DOHH2 (cell line): ENCODE results near the gene DAAM2.

Source experiments
- H3F3A ChIP-seq: fragments of 200-600 bp; sonication (generic), shearing (Covaris generic); 2 replicates; pipeline ENCODE4 v1.6.0; 2016; ENCODE audit warnings: antibody characterized with exemption, mild to moderate bottlenecking; ENCODE audit not compliant: control insufficient read depth, insufficient read depth
- H3K27ac ChIP-seq: fragments of 200-600 bp; sonication (generic); 2 replicates; pipeline ENCODE4 v1.5.1; 2014; ENCODE audit warnings: low read depth, mild to moderate bottlenecking, low read length, moderate library complexity
- H3K27me3 ChIP-seq: fragments of 200-600 bp; sonication (generic); 2 replicates; pipeline ENCODE4 v1.6.1; 2014; ENCODE audit warnings: mild to moderate bottlenecking, low read length, mixed read lengths; ENCODE audit not compliant: control insufficient read depth
- H3K36me3 ChIP-seq: fragments of 200-600 bp; sonication (generic); 2 replicates; pipeline ENCODE4 v1.6.1; 2014; ENCODE audit warnings: mild to moderate bottlenecking, low read length, moderate library complexity, mixed read lengths; ENCODE audit not compliant: control insufficient read depth
- H3K4me1 ChIP-seq: fragments of 200-600 bp; sonication (generic); 2 replicates; pipeline ENCODE4 v1.6.1; 2014; ENCODE audit warnings: mild to moderate bottlenecking, low read length, mixed read lengths; ENCODE audit not compliant: control insufficient read depth
- H3K4me2 ChIP-seq: fragments of 200-600 bp; sonication (generic); 2 replicates; pipeline ENCODE4 v1.6.0; 2014; ENCODE audit warnings: mild to moderate bottlenecking, low read length, moderate library complexity
- H3K4me3 ChIP-seq: fragments of 200-600 bp; sonication (generic); 2 replicates; pipeline ENCODE4 v1.5.1; 2014; ENCODE audit warnings: mild to moderate bottlenecking, low read length, mixed read lengths
- H3K79me2 ChIP-seq: fragments of 200-600 bp; sonication (generic); 2 replicates; pipeline ENCODE4 v1.6.1; 2014; ENCODE audit warnings: mild to moderate bottlenecking, low read length, mixed read lengths; ENCODE audit not compliant: control insufficient read depth
- H3K9me2 ChIP-seq: fragments of 200-600 bp; sonication (generic); replicated peaks from 2 replicates; pipeline ENCODE4 v1.6.1; 2014; ENCODE audit warnings: mild to moderate bottlenecking, low read length, mixed read lengths; ENCODE audit not compliant: control insufficient read depth
- H3K9me3 ChIP-seq: fragments of 200-600 bp; sonication (generic); 2 replicates; pipeline ENCODE4 v1.6.1; 2014; ENCODE audit warnings: antibody characterized with exemption, low read length, mixed read lengths; ENCODE audit not compliant: control insufficient read depth, insufficient read depth
- H4K20me1 ChIP-seq: fragments of 200-600 bp; sonication (generic); 2 replicates; pipeline ENCODE4 v1.6.0; 2014; ENCODE audit warnings: low read depth, mild to moderate bottlenecking, antibody characterized with exemption, low read length, moderate library complexity; ENCODE audit not compliant: control insufficient read depth, insufficient read depth
- CTCF ChIP-seq: fragments of 200-600 bp; sonication (generic); IDR thresholded peaks from one replicate; pipeline ENCODE4 v1.5.1; 2014; ENCODE audit warnings: antibody characterized with exemption, mild to moderate bottlenecking, low read depth, low read length; ENCODE audit not compliant: poor library complexity, severe bottlenecking
- EZH2phosphoT487 ChIP-seq: fragments of 200-600 bp; sonication (generic); IDR thresholded peaks from 2 replicates; pipeline ENCODE4 v1.6.1; 2017; ENCODE audit warnings: borderline replicate concordance, mild to moderate bottlenecking, antibody characterized with exemption, low read length, moderate library complexity, mixed read lengths

Gene DAAM2

GRCh38 chr6:39793516-39793915 lies 1.3 kb downstream of the DAAM2 start:
- no peaks in the 10 kb centered on the region for H3F3A ChIP-seq
- TF ChIP-seq EZH2phosphoT487 (no peak), CTCF (no peak)
- H3K79me2 ChIP-seq = no peaks in the 10 kb centered on the region
- no peak overlapping the region for H3K4me2 ChIP-seq
- no peak overlapping the region for H3K4me3 ChIP-seq
- no peaks in the 10 kb centered on the region for H3K4me1 ChIP-seq
- H3K36me3 ChIP-seq = no peaks in the 10 kb centered on the region
- no peaks in the 10 kb centered on the region for H4K20me1 ChIP-seq
- H3K9me3 ChIP-seq = no peaks in the 10 kb centered on the region
- no peaks in the 10 kb centered on the region for H3K27me3 ChIP-seq
- no peaks in the 10 kb centered on the region for H3K9me2 ChIP-seq
- H3K27ac ChIP-seq = no peak overlapping the region

- H3F3A ChIP-seq = no peaks in the 10 kb centered on the region
- no peaks in the 10 kb centered on the region for H3K4me1 ChIP-seq
- no peaks in the 10 kb centered on the region for H3K27me3 ChIP-seq
- H3K79me2 ChIP-seq = no peaks in the 10 kb centered on the region
- H4K20me1 ChIP-seq = no peaks in the 10 kb centered on the region
- H3K27ac ChIP-seq = no peak overlapping the region
- H3K9me3 ChIP-seq = no peaks in the 10 kb centered on the region
- H3K9me2 ChIP-seq = no peaks in the 10 kb centered on the region
- no peaks in the 10 kb centered on the region for H3K36me3 ChIP-seq
- no peak overlapping the region for H3K4me2 ChIP-seq
- no peak overlapping the region for H3K4me3 ChIP-seq
- TF ChIP-seq EZH2phosphoT487 (no peak), CTCF (no peak)
Measured at GRCh38 chr6:39794231-39794630, 2.1 kb downstream of the DAAM2 start.

GRCh38 chr6:39797751-39798150 lies 5.6 kb downstream of the DAAM2 start:
- no peaks in the 10 kb centered on the region for H3K79me2 ChIP-seq
- TF ChIP-seq EZH2phosphoT487 = no peak
- no peak for TF ChIP-seq CTCF

More at GRCh38 chr6:39797751-39798150, 5.6 kb downstream of the DAAM2 start:
- no peaks in the 10 kb centered on the region for H3K9me3 ChIP-seq
- H4K20me1 ChIP-seq = no peaks in the 10 kb centered on the region
- no peaks in the 10 kb centered on the region for H3K27me3 ChIP-seq
- no peak overlapping the region for H3K4me3 ChIP-seq
- H3K36me3 ChIP-seq = no peaks in the 10 kb centered on the region
- no peaks in the 10 kb centered on the region for H3K9me2 ChIP-seq
- H3K4me2 ChIP-seq = no peak overlapping the region
- no peaks in the 10 kb centered on the region for H3K4me1 ChIP-seq
- H3F3A ChIP-seq = no peaks in the 10 kb centered on the region
- no peak overlapping the region for H3K27ac ChIP-seq
